Vagina (tissue), 2 donors: Measurements from ENCODE around the gene KCNQ2. TPM values are rescaled to one million over a fixed set of nuclear protein-coding genes. Genes with fewer than 3 reads are reported as not detected.

Source experiments
- DNase-seq, 2 donors: peaks; one replicate each; pipeline ENCODE4 v3.0.0-alpha.2; 2017; ENCODE audit errors: extremely low spot score in 2 of 2
- H3K27ac ChIP-seq: fragments of 200-600 bp; sonication (generic); one replicate; pipeline ENCODE4 v1.5.1; 2019
- H3K27me3 ChIP-seq: fragments of 200-600 bp; sonication (generic); one replicate; pipeline ENCODE4 v1.5.1; 2019
- H3K36me3 ChIP-seq, 2 donors: fragments of 200-600 bp; sonication (generic); one replicate each; pipeline ENCODE4 v1.5.1; 2017 to 2019
- H3K4me1 ChIP-seq: fragments of 200-600 bp; sonication (generic); one replicate; pipeline ENCODE4 v1.5.1; 2019
- H3K4me3 ChIP-seq, 2 donors: fragments of 200-600 bp; sonication (generic); 1 replicate in 1 of 2; 2 replicates in 1 of 2; pipeline ENCODE4 v1.5.1; 2016 to 2019
- H3K9me3 ChIP-seq: fragments of 200-600 bp; sonication (generic); one replicate; pipeline ENCODE4 v1.5.1; 2019
- CTCF ChIP-seq, 3 experiments: fragments of 450-650 bp in 2 of 3; fragments of 200-600 bp in 1 of 3; sonication (generic) in 1 of 3; IDR thresholded peaks; one replicate each; pipeline ENCODE4 v1.5.1; 2017 to 2019; ENCODE audit warnings: antibody characterized with exemption in 3 of 3, mild to moderate bottlenecking in 2 of 3, moderate library complexity in 2 of 3
- POLR2A ChIP-seq, 2 donors: fragments of 450-650 bp; IDR thresholded peaks; one replicate each; pipeline ENCODE4 v1.6.1; 2017; ENCODE audit warnings: antibody characterized with exemption in 2 of 2, mild to moderate bottlenecking in 2 of 2, moderate library complexity in 2 of 2
- POLR2AphosphoS5 ChIP-seq, 2 donors: sonication (generic); formaldehyde crosslinking; IDR thresholded peaks; one replicate each; pipeline ENCODE4 v1.9.0; 2017; ENCODE audit warnings: antibody characterized with exemption in 2 of 2, mild to moderate bottlenecking in 2 of 2, low read depth in 1 of 2; ENCODE audit not compliant: insufficient read depth in 1 of 2
- intact Hi-C: fragments of 100-400 bp; cut with DNase I; formaldehyde crosslinking; loops from one replicate; pipeline ENCODE4 v1.15.1; 2023
- total RNA-seq: library from RNA; depleted of rRNA; stranded (reverse); fragments of >200 nt; gene quantifications from one replicate; pipeline ENCODE4 v1.2.3, GENCODE V29; 2016

Gene KCNQ2
- total RNA-seq, 1 donor from 2014 or later = 1.2 TPM

DNA sequence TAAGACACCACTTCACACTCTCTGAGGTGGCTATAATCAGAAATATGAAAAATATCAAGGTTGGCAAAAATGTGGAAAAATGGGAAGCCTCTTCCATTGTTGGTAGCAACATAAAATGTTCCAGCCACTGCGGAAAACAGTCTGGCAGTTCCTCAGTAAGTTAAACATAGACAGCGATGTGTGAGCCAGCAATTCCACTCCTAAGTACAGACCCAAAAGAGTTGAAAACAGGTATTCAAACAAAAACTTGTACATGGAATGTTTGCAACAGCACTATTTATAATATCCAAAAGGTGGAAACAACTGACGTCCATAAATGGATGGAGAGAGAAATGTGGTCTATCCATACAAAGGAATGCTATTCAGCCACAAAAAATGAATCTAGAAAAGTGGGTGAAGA, 40.8 kb upstream of the KCNQ2 start:
- H3K27ac ChIP-seq = no peak overlapping the region
- no peaks in the 10 kb centered on the region for H3K4me1 ChIP-seq
- H3K36me3 ChIP-seq = no peaks in the 10 kb centered on the region
- intact Hi-C loops = no loop called here
- no peak for TF ChIP-seq POLR2AphosphoS5 (IDR thresholded peaks at IDR 0.05; ENCODE audit: insufficient read depth in 1 of 2, low read depth in 1 of 2)
- TF ChIP-seq POLR2A (IDR thresholded peaks at IDR 0.05) = no peak
- TF ChIP-seq CTCF (IDR thresholded peaks at IDR 0.05) = no peak
- H3K9me3 ChIP-seq = no peaks in the 10 kb centered on the region
- no peak overlapping the region for H3K4me3 ChIP-seq
- H3K27me3 ChIP-seq = no peaks in the 10 kb centered on the region
- DNase-seq = no peak

GRCh38 chr20:63509088-63509564, 36.7 kb upstream of the KCNQ2 start:
- intact Hi-C loops = no loop called here
- no peak for TF ChIP-seq POLR2AphosphoS5 (IDR thresholded peaks at IDR 0.05; ENCODE audit: insufficient read depth in 1 of 2, low read depth in 1 of 2)
- TF ChIP-seq CTCF (IDR thresholded peaks at IDR 0.05) = no peak
- no peak for TF ChIP-seq POLR2A (IDR thresholded peaks at IDR 0.05)

GRCh38 chr20:63508072-63508768, 35.8 kb upstream of the KCNQ2 start:
- Histone ChIP-seq H3K9me3 (no peaks in the 10 kb centered on the region), H3K36me3 (no peaks in the 10 kb centered on the region), H3K4me3 (no peak overlapping the region), H3K4me1 (no peaks in the 10 kb centered on the region), H3K27ac (no peak overlapping the region), H3K27me3 (no peaks in the 10 kb centered on the region)
- TF ChIP-seq CTCF (IDR thresholded peaks at IDR 0.05) (no peak), POLR2AphosphoS5 (IDR thresholded peaks at IDR 0.05; ENCODE audit: insufficient read depth in 1 of 2, low read depth in 1 of 2) (no peak), POLR2A (IDR thresholded peaks at IDR 0.05) (no peak)
- intact Hi-C loops = no loop called here
- no peak for DNase-seq

More at GRCh38 chr20:63509088-63509564, 36.7 kb upstream of the KCNQ2 start:
- Histone ChIP-seq H3K4me1 (no peaks in the 10 kb centered on the region), H3K36me3 (no peaks in the 10 kb centered on the region), H3K27ac (no peak overlapping the region), H3K27me3 (no peaks in the 10 kb centered on the region), H3K4me3 (no peak overlapping the region), H3K9me3 (no peaks in the 10 kb centered on the region)
- no peak for DNase-seq

DNA sequence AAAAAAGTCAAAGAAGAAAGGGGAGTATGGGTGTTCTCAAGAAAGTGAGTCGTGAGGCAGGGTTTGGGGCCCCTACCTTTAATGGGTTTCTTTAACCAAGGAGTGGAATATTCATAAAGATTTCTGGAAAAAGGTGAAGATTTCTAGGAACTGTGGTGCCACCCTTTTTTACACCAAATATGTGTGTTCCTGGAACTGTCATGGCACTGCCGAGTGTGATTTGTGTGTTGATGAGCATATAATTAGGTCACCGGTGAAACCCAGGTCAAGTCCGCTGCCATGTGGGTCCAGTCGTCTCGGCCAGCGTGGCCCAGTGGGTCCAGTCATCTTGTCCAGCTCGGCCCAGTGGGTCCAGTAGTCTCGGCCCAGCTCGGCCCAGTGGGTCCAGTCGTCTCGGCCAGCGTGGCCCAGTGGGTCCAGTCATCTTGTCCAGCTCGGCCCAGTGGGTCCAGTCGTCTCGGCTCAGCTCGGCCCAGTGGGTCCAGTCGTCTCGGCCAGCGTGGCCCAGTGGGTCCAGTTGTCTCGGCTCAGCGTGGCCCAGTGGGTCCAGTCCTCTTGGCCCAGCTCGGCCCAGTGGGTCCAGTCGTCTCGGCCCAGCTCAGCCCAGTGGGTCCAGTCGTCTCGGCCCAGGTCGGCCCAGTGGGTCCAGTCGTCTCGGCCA, 34.8 kb upstream of the KCNQ2 start:
- DNase-seq = no peak
- no peaks in the 10 kb centered on the region for H3K36me3 ChIP-seq
- no peaks in the 10 kb centered on the region for H3K27me3 ChIP-seq
- no peak overlapping the region for H3K27ac ChIP-seq
- intact Hi-C loops = no loop called here
- H3K9me3 ChIP-seq = no peaks in the 10 kb centered on the region
- no peaks in the 10 kb centered on the region for H3K4me1 ChIP-seq
- H3K4me3 ChIP-seq = no peak overlapping the region
- TF ChIP-seq CTCF (IDR thresholded peaks at IDR 0.05) (no peak), POLR2AphosphoS5 (IDR thresholded peaks at IDR 0.05; ENCODE audit: insufficient read depth in 1 of 2, low read depth in 1 of 2) (no peak), POLR2A (IDR thresholded peaks at IDR 0.05) (no peak)

DNA sequence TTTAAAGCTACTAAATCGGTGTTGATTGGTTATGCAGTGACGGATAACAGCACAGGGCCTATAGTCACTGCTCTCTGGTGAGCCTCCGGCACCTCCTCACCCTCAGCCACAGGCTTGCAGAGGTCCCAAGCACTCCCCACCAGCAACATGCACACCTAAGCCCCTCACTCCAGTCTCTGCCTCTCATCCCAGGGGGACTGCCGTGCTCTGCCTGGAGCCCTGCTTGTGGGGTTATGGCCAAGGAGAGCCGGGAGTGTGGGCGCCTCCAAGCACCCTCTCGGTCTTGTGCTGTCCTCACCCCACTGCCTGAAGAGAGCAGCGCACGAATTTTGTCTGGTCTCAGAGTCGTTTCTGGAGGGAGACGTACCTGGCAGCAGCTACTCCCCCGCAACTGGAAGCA, 33.3 kb upstream of the KCNQ2 start:
- H3K9me3 ChIP-seq = no peaks in the 10 kb centered on the region
- H3K4me1 ChIP-seq = no peaks in the 10 kb centered on the region
- no peaks in the 10 kb centered on the region for H3K36me3 ChIP-seq
- H3K4me3 ChIP-seq = no peak overlapping the region
- no peak for DNase-seq
- intact Hi-C loops = no loop called here
- no peak overlapping the region for H3K27ac ChIP-seq
- TF ChIP-seq CTCF (IDR thresholded peaks at IDR 0.05) (no peak), POLR2AphosphoS5 (IDR thresholded peaks at IDR 0.05; ENCODE audit: insufficient read depth in 1 of 2, low read depth in 1 of 2) (no peak), POLR2A (IDR thresholded peaks at IDR 0.05) (no peak)
- peaks cover under 1% of the 10 kb centered on the region for H3K27me3 ChIP-seq
